ENCODE measurements around the gene RTN4IP1.

The RTN4IP1 gene
- long read RNA-seq, donor 1, transcript RTN4IP1-203 (2 exons, 433 nt): major isoform, 5 of 8 reads
- long read RNA-seq, donor 1, partial matches to known transcripts: 0 of 8 reads
- long read RNA-seq, donor 1, other reads (novel, unspliced or antisense): 0 of 8 reads
- long read RNA-seq, donor 2, partial matches to known transcripts: 0 of 5 reads
- long read RNA-seq, donor 2, other reads (novel, unspliced or antisense): 0 of 5 reads
- long read RNA-seq, donor 3, partial matches to known transcripts: 0 of 3 reads
- long read RNA-seq, donor 3, other reads (novel, unspliced or antisense): 0 of 3 reads
- long read RNA-seq, donor 4, partial matches to known transcripts: 0 of 6 reads
- long read RNA-seq, donor 4, other reads (novel, unspliced or antisense): 0 of 6 reads
- long read RNA-seq, donor 5, transcript RTN4IP1-203 (2 exons, 433 nt): minor isoform, 5 of 12 reads
- long read RNA-seq, donor 5, transcript RTN4IP1-201 (9 exons, 1,682 nt): major isoform, 7 of 12 reads
- long read RNA-seq, donor 5, partial matches to known transcripts: 0 of 12 reads
- long read RNA-seq, donor 5, other reads (novel, unspliced or antisense): 0 of 12 reads
- long read RNA-seq, donor 6, transcript RTN4IP1-203 (2 exons, 433 nt): major isoform, 5 of 9 reads
- long read RNA-seq, donor 6, partial matches to known transcripts: 0 of 9 reads
- long read RNA-seq, donor 6, other reads (novel, unspliced or antisense): 0 of 9 reads
- long read RNA-seq, donor 7, transcript RTN4IP1-201 (9 exons, 1,682 nt): minor isoform, 5 of 51 reads
- long read RNA-seq, donor 7, transcript RTN4IP1-203 (2 exons, 433 nt): major isoform, 9 of 51 reads
- long read RNA-seq, donor 7, partial matches to known transcripts: 37 of 51 reads
- long read RNA-seq, donor 7, other reads (novel, unspliced or antisense): 0 of 51 reads
- long read RNA-seq, donor 8, partial matches to known transcripts: 11 of 29 reads
- long read RNA-seq, donor 8, other reads (novel, unspliced or antisense): 10 of 29 reads

GRCh38 chr6:106629103-106629858, at the start of gene RTN4IP1, which contains the start of gene QRSL1:
RTN4IP1 (minus strand) TSS chr6:106629498; CDS start chr6:106629021, 477 bp downstream.
QRSL1 (plus strand) TSS chr6:106629578; CDS start chr6:106629682, 104 bp downstream.
- peak; percentile 94 for DNase-seq

- no peak for DNase-seq
Measured at GRCh38 chr6:106677282-106677681, 48.0 kb upstream of the RTN4IP1 start.

- no peak for DNase-seq
Measured at GRCh38 chr6:106674541-106675229, 45.4 kb upstream of the RTN4IP1 start.

GRCh38 chr6:106671651-106672050, 42.4 kb upstream of the RTN4IP1 start:
- DNase-seq: no peak

- no peak for DNase-seq
Measured at GRCh38 chr6:106670236-106670635, 40.9 kb upstream of the RTN4IP1 start.

- DNase-seq: no peak
Measured at GRCh38 chr6:106667022-106667402, 37.7 kb upstream of the RTN4IP1 start.

GRCh38 chr6:106666282-106667021, 37.2 kb upstream of the RTN4IP1 start:
- DNase-seq: no peak

GRCh38 chr6:106662458-106662857, 33.2 kb upstream of the RTN4IP1 start:
- DNase-seq: no peak

- no peak for DNase-seq
Measured at GRCh38 chr6:106659859-106660258, 30.6 kb upstream of the RTN4IP1 start.

- no peak for DNase-seq
Measured at GRCh38 chr6:106658469-106658868, 29.2 kb upstream of the RTN4IP1 start.

GRCh38 chr6:106648651-106649308, 19.5 kb upstream of the RTN4IP1 start:
- no peak for DNase-seq

- DNase-seq: no peak
Measured at GRCh38 chr6:106643061-106643460, 13.8 kb upstream of the RTN4IP1 start.

GRCh38 chr6:106642476-106642875, 13.2 kb upstream of the RTN4IP1 start:
- no peak for DNase-seq

- DNase-seq: no peak
Measured at GRCh38 chr6:106639812-106640211, 10.5 kb upstream of the RTN4IP1 start.

- DNase-seq: no peak
Measured at GRCh38 chr6:106637717-106638341, 8.5 kb upstream of the RTN4IP1 start.

GRCh38 chr6:106637051-106637716, 7.9 kb upstream of the RTN4IP1 start:
- DNase-seq: no peak

- DNase-seq: no peak
Measured at GRCh38 chr6:106634565-106634964, 5.3 kb upstream of the RTN4IP1 start.

- DNase-seq: no peak
Measured at GRCh38 chr6:106631346-106631745, 2.0 kb upstream of the RTN4IP1 start.

- DNase-seq: no peak
Measured at GRCh38 chr6:106630366-106630765, 1.1 kb upstream of the RTN4IP1 start.

All from right kidney (tissue), 9 donors.